IPS-NIHi7 (cell line): ENCODE measurements around the gene C14orf132.
"Not testable (repeated sequence)": the region's sequence is repeated elsewhere in the genome, so short reads cannot be mapped to it uniquely, and the experiment has no call there.

ENCODE experiments used
- DNase-seq: peaks from one replicate; pipeline ENCODE4 v3.0.0; 2012; ENCODE audit warnings: mixed read lengths; ENCODE audit errors: extremely low spot score

C14orf132 gene

GRCh38 chr14:96059519-96060135 lies 20.5 kb downstream of the C14orf132 start:
- DNase-seq, result no peak

- DNase-seq, result no peak
Measured at GRCh38 chr14:96060186-96060933, 21.2 kb downstream of the C14orf132 start.

GRCh38 chr14:96062010-96062409 lies 22.8 kb downstream of the C14orf132 start:
- no peak for DNase-seq

- DNase-seq, result no peak
Measured at GRCh38 chr14:96062506-96062905, 23.3 kb downstream of the C14orf132 start.

DNA sequence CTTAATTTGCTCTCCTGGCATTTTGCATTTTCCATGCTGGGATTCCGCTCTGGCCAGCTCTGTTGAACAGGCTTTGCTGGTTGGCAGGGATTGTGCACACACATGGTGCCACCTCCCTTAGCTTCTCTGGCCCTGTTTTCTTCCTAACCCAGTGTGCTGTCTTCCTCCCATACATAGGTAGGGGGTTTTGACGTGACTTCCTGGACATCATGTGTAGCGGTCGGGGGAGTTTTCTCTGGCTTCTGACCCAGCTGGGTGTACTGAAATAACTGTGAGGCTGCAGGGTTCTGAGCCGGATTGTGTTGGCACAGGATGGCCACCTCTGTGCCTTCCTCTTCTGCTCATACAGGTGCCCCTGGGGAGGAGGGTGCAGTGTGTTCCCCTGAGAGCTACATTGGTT lies 25.7 kb downstream of the C14orf132 start:
- no peak for DNase-seq

GRCh38 chr14:96065661-96066459 lies 26.7 kb downstream of the C14orf132 start:
- peak; percentile 41 for DNase-seq

GRCh38 chr14:96066976-96067375 lies 27.8 kb downstream of the C14orf132 start:
- no peak for DNase-seq

DNA sequence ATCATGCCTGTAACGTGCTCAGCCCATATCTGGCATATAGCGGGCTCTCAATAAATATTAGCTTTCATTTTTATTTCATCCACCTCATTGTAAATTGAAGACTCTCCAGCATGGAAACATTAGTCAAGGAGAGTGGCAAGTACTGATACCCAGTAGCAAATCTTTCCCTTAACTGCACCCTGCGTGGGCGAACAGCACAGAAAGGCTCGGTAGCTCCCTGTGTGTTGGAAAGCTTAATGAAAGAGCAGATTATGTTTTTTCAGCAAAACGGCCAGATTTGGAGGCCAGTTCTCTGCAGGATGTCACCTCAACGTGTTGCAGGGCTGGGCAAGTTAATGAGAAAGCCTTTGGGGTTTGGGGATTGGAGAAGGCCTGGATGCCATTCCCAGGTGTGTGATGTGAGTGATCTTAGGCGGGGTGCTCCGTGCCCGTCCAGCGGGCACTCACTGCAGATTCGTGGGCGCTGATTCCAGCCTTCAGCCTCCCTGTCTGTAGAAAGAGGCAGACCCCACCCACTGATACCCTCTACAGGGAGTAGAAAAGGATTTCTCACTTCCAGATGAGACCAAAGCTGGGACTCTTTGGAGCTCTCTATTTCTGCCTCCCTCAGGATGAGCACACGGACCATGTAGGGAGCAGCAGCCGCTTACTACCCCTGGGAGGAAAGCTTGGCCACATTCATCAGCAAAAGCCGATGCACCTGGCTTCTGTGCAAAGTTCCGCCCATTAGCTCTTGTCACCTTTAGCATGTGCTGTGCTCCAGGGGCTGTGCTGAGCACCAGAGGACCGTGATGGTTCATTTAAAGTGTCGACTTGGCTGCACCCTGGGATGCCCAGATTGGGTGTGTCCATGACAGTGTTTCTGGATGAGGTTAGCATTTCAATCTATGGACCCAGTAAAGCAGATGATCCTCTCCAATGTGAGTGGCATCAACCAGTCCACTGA lies 29.1 kb downstream of the C14orf132 start:
- no peak for DNase-seq

DNA sequence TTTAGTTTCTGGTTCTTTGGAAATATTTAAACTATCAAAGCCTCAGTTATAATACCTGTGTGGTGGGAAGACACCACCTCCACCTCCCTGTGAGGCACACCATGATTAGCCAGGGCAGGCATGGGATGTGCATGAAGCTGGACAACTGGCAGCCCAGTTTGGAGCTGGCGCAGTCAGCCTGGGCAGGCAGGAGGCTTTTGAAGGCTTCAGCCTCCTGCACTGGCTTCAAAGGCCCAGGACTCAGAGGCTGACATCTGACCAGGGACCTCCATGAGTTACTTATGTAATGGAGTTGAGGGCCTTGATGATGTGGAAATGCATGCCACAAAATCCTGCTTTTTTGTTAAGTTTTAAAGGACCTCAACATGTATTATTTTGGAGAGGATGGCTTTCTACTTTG lies 30.3 kb downstream of the C14orf132 start:
- no peak for DNase-seq

- no peak for DNase-seq
Measured at GRCh38 chr14:96071561-96071960, 32.4 kb downstream of the C14orf132 start.

GRCh38 chr14:96072076-96072475 lies 32.9 kb downstream of the C14orf132 start:
- no peak for DNase-seq

GRCh38 chr14:96072746-96073145 lies 33.6 kb downstream of the C14orf132 start:
- no peak for DNase-seq

- DNase-seq, result not testable (repeated sequence)
Measured at GRCh38 chr14:96073260-96074039, 34.3 kb downstream of the C14orf132 start.

GRCh38 chr14:96077983-96078624 lies 38.9 kb downstream of the C14orf132 start:
- no peak for DNase-seq

DNA sequence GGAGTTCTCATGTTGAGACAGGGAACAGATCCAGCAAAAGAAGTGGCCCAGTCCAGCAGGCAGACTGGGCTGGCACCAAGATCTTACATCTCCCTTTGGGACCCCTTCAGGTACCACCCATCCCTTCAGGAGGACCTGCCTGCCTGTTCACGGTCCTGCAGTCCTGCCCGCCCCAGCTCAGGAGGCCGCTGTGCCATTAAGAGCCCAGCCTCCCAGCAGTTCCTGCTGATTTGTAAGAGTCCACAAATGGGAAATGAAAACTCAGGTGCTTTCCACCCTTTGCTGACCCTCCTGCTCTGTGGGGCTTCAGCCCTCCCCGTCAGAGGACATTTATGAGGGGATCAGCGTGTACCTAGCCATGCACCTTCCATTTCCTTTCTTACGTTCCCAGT lies 39.5 kb downstream of the C14orf132 start:
- no peak for DNase-seq

DNA sequence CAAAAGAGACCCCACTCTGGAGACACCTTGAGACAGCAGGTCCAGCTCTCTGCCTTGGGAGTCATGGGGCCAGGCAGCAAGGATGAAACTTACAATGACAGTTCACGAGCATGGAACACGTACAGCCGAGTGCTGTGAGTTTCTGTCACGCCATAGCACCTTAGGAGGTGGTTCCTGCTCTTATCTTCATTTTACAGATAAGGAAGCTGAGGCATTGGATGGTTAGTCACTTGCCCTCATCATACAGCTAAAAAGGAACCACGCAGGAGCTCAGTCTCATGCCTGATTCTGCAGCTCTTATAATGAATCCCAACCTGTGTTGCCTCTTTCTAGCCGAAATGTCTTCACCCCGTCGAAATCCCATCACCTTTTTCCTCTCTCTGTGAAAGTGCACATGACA lies 39.9 kb downstream of the C14orf132 start:
- DNase-seq, result no peak

- no peak for DNase-seq
Measured at GRCh38 chr14:96080571-96080970, 41.4 kb downstream of the C14orf132 start.

- DNase-seq, result no peak
Measured at GRCh38 chr14:96081224-96081623, 42.1 kb downstream of the C14orf132 start.

DNA sequence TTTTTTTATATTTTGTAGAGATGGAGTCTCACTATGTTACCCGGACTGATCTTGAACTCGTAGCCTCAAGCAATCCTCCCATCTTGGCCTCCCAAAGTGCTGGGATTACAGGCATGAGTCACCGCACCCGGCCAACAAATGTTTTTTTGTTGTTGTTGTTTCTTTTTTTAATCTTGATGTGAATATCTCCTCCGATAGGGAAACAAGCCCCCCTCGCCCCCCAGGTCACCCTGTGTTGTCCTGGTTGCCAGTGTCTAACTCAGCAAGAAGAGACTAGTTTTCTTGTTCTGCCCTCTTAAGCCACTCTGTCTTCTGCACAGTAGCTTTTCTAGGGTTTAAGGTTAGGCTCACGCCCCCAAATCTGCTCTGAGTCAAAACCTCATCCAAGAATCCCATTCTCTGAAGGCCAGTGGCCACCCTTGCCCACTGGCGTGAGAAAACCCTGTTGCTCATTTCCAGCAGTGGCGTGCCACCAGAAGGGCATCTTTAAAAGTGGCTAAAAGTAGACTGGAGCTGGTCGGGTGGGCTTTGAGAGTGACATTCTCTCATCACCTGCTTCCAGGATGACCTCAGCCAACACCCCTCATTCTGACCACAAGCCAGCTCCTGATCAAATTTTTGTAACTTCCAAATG lies 42.7 kb downstream of the C14orf132 start:
- DNase-seq, result no peak
